Hepatocyte (in vitro differentiated cells): ENCODE data around the gene SND1. TPM values are rescaled to one million over a fixed set of nuclear protein-coding genes. Genes with fewer than 3 reads are reported as not detected.

Source experiments
- DNase-seq: peaks from one replicate; pipeline ENCODE4 v3.0.0-alpha.2; 2016; ENCODE audit warnings: low spot score
- H2AFZ ChIP-seq: fragments of 200-600 bp; sonication (generic); 2 replicates; pipeline ENCODE4 v1.6.0; 2016; ENCODE audit warnings: antibody characterized with exemption, mild to moderate bottlenecking
- H3K27ac ChIP-seq: fragments of 200-600 bp; sonication (generic); 2 replicates; pipeline ENCODE4 v1.5.1; 2016; ENCODE audit warnings: mild to moderate bottlenecking
- H3K27me3 ChIP-seq: fragments of 200-600 bp; sonication (generic); 2 replicates; pipeline ENCODE4 v1.6.1; 2016
- H3K36me3 ChIP-seq: fragments of 200-600 bp; sonication (generic); replicated peaks from 2 replicates; pipeline ENCODE4 v1.5.1; 2016; ENCODE audit warnings: low read depth; ENCODE audit not compliant: insufficient read depth
- H3K4me1 ChIP-seq: fragments of 200-600 bp; sonication (generic); 2 replicates; pipeline ENCODE4 v1.5.1; 2016; ENCODE audit warnings: mild to moderate bottlenecking, moderate library complexity; ENCODE audit not compliant: insufficient read depth
- H3K4me2 ChIP-seq: fragments of 200-600 bp; sonication (generic); 2 replicates; pipeline ENCODE4 v1.6.0; 2016
- H3K4me3 ChIP-seq: fragments of 200-600 bp; sonication (generic); 2 replicates; pipeline ENCODE4 v1.5.1; 2016; ENCODE audit warnings: mild to moderate bottlenecking
- H3K79me2 ChIP-seq: fragments of 200-600 bp; sonication (generic); 2 replicates; pipeline ENCODE4 v1.6.0; 2017; ENCODE audit warnings: mild to moderate bottlenecking
- H3K9me2 ChIP-seq: fragments of 200-600 bp; sonication (generic); replicated peaks from 2 replicates; pipeline ENCODE4 v1.6.0; 2017; ENCODE audit warnings: mild to moderate bottlenecking; ENCODE audit not compliant: insufficient read depth
- H3K9me3 ChIP-seq: fragments of 200-600 bp; sonication (generic); 2 replicates; pipeline ENCODE4 v1.5.1; 2016; ENCODE audit warnings: low read depth, mild to moderate bottlenecking
- H4K20me1 ChIP-seq: fragments of 200-600 bp; sonication (generic); 2 replicates; pipeline ENCODE4 v1.6.0; 2016; ENCODE audit warnings: mild to moderate bottlenecking; ENCODE audit not compliant: insufficient read depth, poor library complexity, severe bottlenecking
- CTCF ChIP-seq: fragments of 200-600 bp; sonication (generic); IDR thresholded peaks from 2 replicates; pipeline ENCODE4 v1.5.1; 2016; ENCODE audit warnings: antibody characterized with exemption, mild to moderate bottlenecking; ENCODE audit not compliant: poor library complexity
- EZH2 ChIP-seq: fragments of 200-600 bp; sonication (generic); IDR thresholded peaks from 2 replicates; pipeline ENCODE4 v1.6.1; 2016; ENCODE audit warnings: antibody characterized with exemption, mild to moderate bottlenecking, borderline replicate concordance
- EZH2phosphoT487 ChIP-seq: fragments of 200-600 bp; sonication (generic); IDR thresholded peaks from one replicate; pipeline ENCODE4 v1.6.1; 2018; ENCODE audit warnings: antibody characterized with exemption, mild to moderate bottlenecking, low read depth, moderate library complexity; ENCODE audit not compliant: unreplicated experiment, severe bottlenecking
- WGBS: methylation state at CpG from one replicate; pipeline ENCODE4 v1.1.6; 2016; ENCODE audit warnings: low lambda C conversion rate; ENCODE audit errors: missing lambda C conversion rate; 5-methylcytosine and 5-hydroxymethylcytosine counted together
- polyA plus RNA-seq: library from polyadenylated mRNA; unstranded; fragments of >200 nt; fragmentation: Nextera tagmentation; extraction: Ambion mirVana; gene quantifications from 2 replicates; pipeline ENCODE4 v1.2.1, GENCODE V29; 2016
- total RNA-seq: library from RNA; depleted of rRNA; stranded (reverse); fragments of >200 nt; gene quantifications from 2 replicates; pipeline ENCODE4 v1.2.3, GENCODE V29; 2014

Gene SND1
- total and polyA plus RNA-seq, 2 experiments from 2014 or later = 141 to 200 TPM

GRCh38 chr7:127798769-127799372 is 146.9 kb downstream of the SND1 start:
- WGBS = 84% methylated on average over 6 of the region's 6 CpGs
- H3K4me3 ChIP-seq = no peak overlapping the region
- H4K20me1 ChIP-seq = peaks cover 46% of the 10 kb centered on the region
- no peaks in the 10 kb centered on the region for H3K9me3 ChIP-seq
- no peak overlapping the region for H2AFZ ChIP-seq
- H3K4me1 ChIP-seq = no peaks in the 10 kb centered on the region
- no peak for DNase-seq
- H3K4me2 ChIP-seq = no peak overlapping the region
- no peak overlapping the region for H3K27ac ChIP-seq
- H3K79me2 ChIP-seq = peaks cover 87% of the 10 kb centered on the region
- H3K9me2 ChIP-seq = no peaks in the 10 kb centered on the region
- H3K27me3 ChIP-seq = no peaks in the 10 kb centered on the region
- H3K36me3 ChIP-seq = no peaks in the 10 kb centered on the region
- TF ChIP-seq EZH2 = no peak

- Histone ChIP-seq H3K27me3 (no peaks in the 10 kb centered on the region), H3K4me1 (no peaks in the 10 kb centered on the region), H2AFZ (no peak overlapping the region), H3K4me2 (no peak overlapping the region), H3K4me3 (no peak overlapping the region), H3K27ac (no peak overlapping the region), H3K36me3 (no peaks in the 10 kb centered on the region), H4K20me1 (peaks cover 49% of the 10 kb centered on the region), H3K9me2 (no peaks in the 10 kb centered on the region), H3K79me2 (peaks cover 91% of the 10 kb centered on the region), H3K9me3 (no peaks in the 10 kb centered on the region)
- no peak for DNase-seq
- TF ChIP-seq CTCF = no peak
- no peak for TF ChIP-seq EZH2phosphoT487
- no peak for TF ChIP-seq EZH2
- 85% methylated on average over 4 of the region's 4 CpGs for WGBS
Measured at GRCh38 chr7:127799535-127800305, 147.7 kb downstream of the SND1 start.

GRCh38 chr7:127802845-127803244 is 150.9 kb downstream of the SND1 start:
- H3K27ac ChIP-seq = no peak overlapping the region
- 83% methylated on average over 5 of the region's 5 CpGs for WGBS
- peaks cover 90% of the 10 kb centered on the region for H3K79me2 ChIP-seq
- no peaks in the 10 kb centered on the region for H3K36me3 ChIP-seq
- H3K4me1 ChIP-seq = no peaks in the 10 kb centered on the region
- no peak overlapping the region for H2AFZ ChIP-seq
- no peaks in the 10 kb centered on the region for H3K9me3 ChIP-seq
- H3K9me2 ChIP-seq = no peaks in the 10 kb centered on the region
- no peak for DNase-seq
- no peak for TF ChIP-seq CTCF
- no peak for TF ChIP-seq EZH2
- TF ChIP-seq EZH2phosphoT487 = no peak
- no peaks in the 10 kb centered on the region for H3K27me3 ChIP-seq
- H3K4me2 ChIP-seq = no peak overlapping the region
- H3K4me3 ChIP-seq = no peak overlapping the region
- peaks cover 50% of the 10 kb centered on the region for H4K20me1 ChIP-seq

GRCh38 chr7:127803626-127804025 is 151.6 kb downstream of the SND1 start:
- no peaks in the 10 kb centered on the region for H3K27me3 ChIP-seq
- peaks cover 48% of the 10 kb centered on the region for H4K20me1 ChIP-seq
- no peak overlapping the region for H3K4me3 ChIP-seq
- no peaks in the 10 kb centered on the region for H3K4me1 ChIP-seq
- DNase-seq = no peak
- H3K4me2 ChIP-seq = no peak overlapping the region
- TF ChIP-seq CTCF (no peak), EZH2phosphoT487 (no peak), EZH2 (no peak)
- H3K27ac ChIP-seq = no peak overlapping the region
- H3K9me2 ChIP-seq = no peaks in the 10 kb centered on the region
- no peaks in the 10 kb centered on the region for H3K36me3 ChIP-seq
- no peaks in the 10 kb centered on the region for H3K9me3 ChIP-seq
- H3K79me2 ChIP-seq = peaks cover 86% of the 10 kb centered on the region
- 86% methylated on average over 2 of the region's 2 CpGs for WGBS
- no peak overlapping the region for H2AFZ ChIP-seq
